HG03521 (cell line): ENCODE results near the gene PFKFB3.
A peak's percentile ranks its signal among the peaks of the same experiment; 100 is the strongest.

Source experiments
- ATAC-seq: cut with Tn5 transposase; IDR thresholded peaks from one replicate; pipeline ENCODE4 v1.9.1; 2021; ENCODE audit warnings: mild to moderate bottlenecking, moderate library complexity; ENCODE audit not compliant: unreplicated experiment

The PFKFB3 gene

DNA sequence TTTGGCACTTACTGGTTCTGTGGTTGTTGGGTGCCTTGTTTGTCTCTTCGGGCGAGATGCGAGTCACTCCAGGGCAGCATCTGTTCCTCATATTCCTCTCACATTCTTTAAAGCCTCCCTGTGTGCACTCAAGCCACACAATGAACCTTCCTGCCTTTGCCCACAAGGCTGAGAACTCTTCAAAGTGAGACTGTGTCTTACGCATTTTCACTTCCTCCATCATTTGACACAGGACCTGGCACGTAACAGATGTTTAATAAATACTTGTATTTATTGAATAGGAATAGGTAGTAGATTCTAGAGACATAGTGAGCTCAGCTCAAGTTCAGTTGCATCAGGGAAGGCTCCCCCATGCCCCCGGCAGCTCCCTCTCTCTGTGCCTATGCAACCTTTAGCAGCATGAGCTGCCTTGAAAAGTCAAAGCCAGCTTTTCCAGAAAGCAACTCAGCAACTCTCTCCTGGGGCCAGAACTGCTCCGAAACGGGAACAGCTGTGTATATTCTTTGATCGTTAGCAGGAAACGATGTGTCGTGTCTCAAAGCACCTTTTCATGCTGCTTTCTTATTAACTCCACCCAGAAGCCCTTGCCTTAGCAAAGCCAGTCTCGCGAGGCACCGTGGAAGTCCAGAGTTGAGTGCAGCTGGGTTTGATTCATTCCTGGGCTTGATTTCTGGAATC, 97.5 kb downstream of the PFKFB3 start:
- peak; percentile 82 for ATAC-seq

DNA sequence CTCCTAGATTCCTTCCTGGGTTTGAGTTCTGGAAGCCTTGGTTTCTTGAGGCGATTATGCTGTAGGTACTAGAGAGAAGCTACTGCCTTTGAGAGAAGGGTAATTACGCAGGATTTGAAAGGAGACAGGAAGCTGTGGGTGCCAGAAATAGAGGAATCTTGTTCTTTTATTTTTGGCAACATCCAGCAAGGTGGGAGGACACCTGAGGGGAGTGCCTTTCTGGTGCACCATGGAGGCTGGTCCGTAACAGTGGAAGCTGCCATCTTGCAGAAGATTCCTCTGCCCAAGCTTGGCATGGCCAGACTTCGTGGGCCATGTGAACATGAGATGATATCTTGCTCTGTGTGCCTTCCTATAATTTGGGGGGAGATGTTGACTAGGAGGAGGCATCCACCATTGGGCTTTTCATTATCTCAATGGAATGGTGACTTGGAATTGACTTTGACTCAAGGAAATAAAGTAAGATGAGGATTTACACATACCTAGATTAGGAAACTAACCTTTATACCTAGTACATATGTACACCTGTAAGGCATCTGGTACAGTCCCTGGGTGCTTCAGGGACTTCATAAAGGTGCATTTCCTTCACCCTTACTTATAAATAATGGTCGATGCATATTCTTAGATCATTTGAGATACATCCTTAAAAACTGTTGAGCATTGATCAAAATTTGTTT, 98.2 kb downstream of the PFKFB3 start:
- no peak for ATAC-seq

DNA sequence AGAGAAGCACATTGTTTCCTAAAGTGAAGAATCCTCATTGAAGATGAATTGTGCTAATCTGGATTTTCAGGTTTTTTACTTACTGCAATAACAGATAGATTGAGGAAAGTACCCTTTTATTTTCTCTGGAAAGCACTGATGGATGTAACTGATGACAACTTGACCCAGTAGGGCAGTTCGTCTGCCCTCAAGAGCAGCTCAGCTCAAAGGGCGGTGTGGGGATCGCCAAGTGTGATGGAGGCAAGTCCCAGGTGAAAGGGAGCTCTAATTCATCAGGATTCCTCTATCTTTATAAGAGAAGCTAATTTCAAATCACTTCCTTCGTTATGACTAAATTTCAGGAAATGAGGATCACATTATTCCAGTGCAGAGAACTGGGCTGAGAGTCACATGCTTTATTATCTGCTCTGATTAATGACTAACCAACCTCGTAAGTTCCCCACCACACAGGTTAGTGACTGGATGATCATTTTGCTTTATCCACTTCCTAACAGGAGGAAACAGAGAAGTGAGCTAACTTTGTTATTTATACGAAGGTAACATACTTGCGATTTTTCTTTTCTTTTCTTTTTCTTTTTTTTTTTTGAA, 98.8 kb downstream of the PFKFB3 start:
- no peak for ATAC-seq
